CD4-positive, alpha-beta T cell (primary cell): Measurements from ENCODE around the gene APBB3. TPM values are rescaled to one million over a fixed set of nuclear protein-coding genes. Genes with fewer than 3 reads are reported as not detected.

Source experiments
- ATAC-seq: fragments of 200-7000 bp; cut with Tn5 transposase; one replicate; pipeline ENCODE4 v1.10.0; 2022; ENCODE audit warnings: mild to moderate bottlenecking; ENCODE audit not compliant: poor library complexity
- CTCF ChIA-PET: fragments of 350-600 bp; sonication (Branson Sonifier 250); formaldehyde crosslinking; loops from one replicate; lab custom pipeline; 2021; ENCODE audit warnings: antibody characterized with exemption, inconsistent platforms; lab: Charles Lee
- POLR2A ChIA-PET: fragments of 350-600 bp; sonication (Branson Sonifier 250); formaldehyde crosslinking; loops from one replicate; lab custom pipeline; 2021; ENCODE audit warnings: antibody characterized with exemption, inconsistent platforms; lab: Charles Lee
- DNase-seq, 14 experiments: peaks; one replicate each; pipeline ENCODE4 v3.0.0-alpha.2; 2013 to 2020; ENCODE audit warnings: mixed read lengths in 2 of 14
- H3K27ac ChIP-seq, 2 donors: one replicate each; pipeline versions ENCODE4 v1.5.1 to v1.7.0; 2013; ENCODE audit warnings: low read length in 2 of 2, low read depth in 1 of 2, mild to moderate bottlenecking in 1 of 2
- H3K27me3 ChIP-seq, 2 experiments: 1 replicate in 1 of 2; 2 replicates in 1 of 2; pipeline versions ENCODE4 v1.6.1 to v1.7.0; 2013; ENCODE audit warnings: low read length in 2 of 2, control low read depth in 1 of 2, mild to moderate bottlenecking in 1 of 2, moderate library complexity in 1 of 2; ENCODE audit not compliant: insufficient read depth in 2 of 2, control insufficient read depth in 1 of 2
- H3K36me3 ChIP-seq: one replicate; pipeline ENCODE4 v1.6.1; 2013; ENCODE audit warnings: low read length, control low read depth; ENCODE audit not compliant: insufficient read depth
- H3K4me1 ChIP-seq: one replicate; pipeline ENCODE4 v1.6.1; 2013; ENCODE audit warnings: low read length, control low read depth; ENCODE audit not compliant: insufficient read depth
- H3K4me3 ChIP-seq: one replicate; pipeline ENCODE4 v1.5.1; 2013; ENCODE audit warnings: mild to moderate bottlenecking, low read length, moderate library complexity
- H3K9me3 ChIP-seq, 2 experiments: 1 replicate in 1 of 2; 2 replicates in 1 of 2; pipeline versions ENCODE4 v1.6.1 to v1.7.0; 2013; ENCODE audit warnings: low read length in 2 of 2, mild to moderate bottlenecking in 2 of 2, control low read depth in 1 of 2, moderate library complexity in 1 of 2; ENCODE audit not compliant: control insufficient read depth in 1 of 2, insufficient read depth in 1 of 2
- H3K27ac Mint-ChIP-seq: one replicate; pipeline ENCODE4 v1.8.0; 2020; ENCODE audit warnings: mixed read lengths
- H3K27me3 Mint-ChIP-seq: one replicate; pipeline ENCODE4 v1.8.0; 2021; ENCODE audit warnings: mixed read lengths
- H3K36me3 Mint-ChIP-seq: one replicate; pipeline ENCODE4 v1.8.0; 2021; ENCODE audit warnings: low read depth, mixed read lengths
- H3K4me1 Mint-ChIP-seq: one replicate; pipeline ENCODE4 v1.8.0; 2021; ENCODE audit warnings: low read depth, mixed read lengths
- H3K4me3 Mint-ChIP-seq: one replicate; pipeline ENCODE4 v1.8.0; 2020; ENCODE audit warnings: mild to moderate bottlenecking, mixed read lengths
- H3K9me3 Mint-ChIP-seq: one replicate; pipeline ENCODE4 v1.8.0; 2020; ENCODE audit warnings: mixed read lengths
- CTCF ChIP-seq: fragments of 200-600 bp; IDR thresholded peaks from one replicate; pipeline ENCODE4 v1.8.0; 2022; ENCODE audit warnings: antibody characterized with exemption, mild to moderate bottlenecking
- intact Hi-C, 2 experiments: fragments of 100-400 bp; cut with DNase I in 1 of 2; cut with micrococcal nuclease in 1 of 2; formaldehyde crosslinking; loops; one replicate each; pipeline versions ENCODE4 v1.15.1 to v1.9.0; 2023 to 2025; cut with DNase I, micrococcal nuclease
- total RNA-seq, 174 experiments: library from RNA in 2 of 174; stranded (reverse) in 2 of 174; gene quantifications; one replicate each; pipeline ENCODE4 v1.2.3 and lab custom pipeline; 2021 to 2026

The APBB3 gene
- total RNA-seq, 2 experiments from 2014 or later, result 56.6 to 61.5 TPM

- CTCF ChIA-PET, result no interaction called here
Observed at GRCh38 chr5:140591747-140592372, 27.5 kb upstream of the APBB3 start.

GRCh38 chr5:140590861-140591260, 26.5 kb upstream of the APBB3 start:
- H3K4me1 ChIP-seq, result no peaks in the 10 kb centered on the region

More at GRCh38 chr5:140591747-140592372, 27.5 kb upstream of the APBB3 start:
- no peaks in the 10 kb centered on the region for H3K9me3 Mint-ChIP-seq
- Histone ChIP-seq H3K4me3 (no peak overlapping the region), H3K4me1 (no peaks in the 10 kb centered on the region), H3K9me3 (no peaks in the 10 kb centered on the region), H3K27me3 (no peaks in the 10 kb centered on the region), H3K27ac (no peak overlapping the region), H3K36me3 (no peaks in the 10 kb centered on the region)
- H3K4me1 Mint-ChIP-seq, result no peaks in the 10 kb centered on the region
- TF ChIP-seq CTCF, result no peak
- peaks cover 10% of the 10 kb centered on the region for H3K27me3 Mint-ChIP-seq
- H3K36me3 Mint-ChIP-seq, result no peaks in the 10 kb centered on the region
- peak in 1 of 14 experiments; percentile 27 for DNase-seq
- ATAC-seq, result no peak
- intact Hi-C loops, result no loop called here
- H3K4me3 Mint-ChIP-seq, result no peak overlapping the region
- POLR2A ChIA-PET, result no interaction called here
- no peak overlapping the region for H3K27ac Mint-ChIP-seq

GRCh38 chr5:140588311-140589070, 24.1 kb upstream of the APBB3 start:
- Histone ChIP-seq H3K27me3 (no peaks in the 10 kb centered on the region), H3K27ac (no peak overlapping the region), H3K4me3 (no peak overlapping the region), H3K36me3 (no peaks in the 10 kb centered on the region), H3K4me1 (no peaks in the 10 kb centered on the region), H3K9me3 (no peaks in the 10 kb centered on the region)
- H3K36me3 Mint-ChIP-seq, result no peaks in the 10 kb centered on the region
- no peak for ATAC-seq
- DNase-seq, result no peak
- H3K4me3 Mint-ChIP-seq, result no peak overlapping the region
- ChIA-PET CTCF (no interaction called here), POLR2A (no interaction called here)
- H3K27me3 Mint-ChIP-seq, result no peaks in the 10 kb centered on the region
- intact Hi-C loops, result loop anchor here in 1 of 2 experiments (5.0 kb wide), 1 partner anchor 39 kb away; no protein-coding TSS in a partner anchor
- H3K27ac Mint-ChIP-seq, result no peak overlapping the region
- H3K9me3 Mint-ChIP-seq, result no peaks in the 10 kb centered on the region
- TF ChIP-seq CTCF, result no peak
- H3K4me1 Mint-ChIP-seq, result no peaks in the 10 kb centered on the region

More at GRCh38 chr5:140590861-140591260, 26.5 kb upstream of the APBB3 start:
- intact Hi-C loops, result no loop called here
- ATAC-seq (no peak), DNase-seq (no peak)
- H3K4me3 Mint-ChIP-seq, result no peak overlapping the region
- H3K9me3 Mint-ChIP-seq, result no peaks in the 10 kb centered on the region
- H3K4me3 ChIP-seq, result no peak overlapping the region
- H3K27me3 Mint-ChIP-seq, result peaks cover 10% of the 10 kb centered on the region
- H3K27ac Mint-ChIP-seq, result no peak overlapping the region
- no peaks in the 10 kb centered on the region for H3K27me3 ChIP-seq
- H3K36me3 Mint-ChIP-seq, result no peaks in the 10 kb centered on the region
- POLR2A ChIA-PET, result no interaction called here
- no peaks in the 10 kb centered on the region for H3K36me3 ChIP-seq
- no peak overlapping the region for H3K27ac ChIP-seq
- H3K4me1 Mint-ChIP-seq, result no peaks in the 10 kb centered on the region
- CTCF ChIA-PET, result no interaction called here
- TF ChIP-seq CTCF, result no peak
- H3K9me3 ChIP-seq, result no peaks in the 10 kb centered on the region
